Cerebellar nuclear complex (tissue), 1 donor: ENCODE measurements around the gene CNTN4.

Experiments
- DNase-seq, 2 experiments: peaks; one replicate each; lab custom pipeline; 2025; lab: John Stamatoyannopoulos, UW

Gene CNTN4

DNA sequence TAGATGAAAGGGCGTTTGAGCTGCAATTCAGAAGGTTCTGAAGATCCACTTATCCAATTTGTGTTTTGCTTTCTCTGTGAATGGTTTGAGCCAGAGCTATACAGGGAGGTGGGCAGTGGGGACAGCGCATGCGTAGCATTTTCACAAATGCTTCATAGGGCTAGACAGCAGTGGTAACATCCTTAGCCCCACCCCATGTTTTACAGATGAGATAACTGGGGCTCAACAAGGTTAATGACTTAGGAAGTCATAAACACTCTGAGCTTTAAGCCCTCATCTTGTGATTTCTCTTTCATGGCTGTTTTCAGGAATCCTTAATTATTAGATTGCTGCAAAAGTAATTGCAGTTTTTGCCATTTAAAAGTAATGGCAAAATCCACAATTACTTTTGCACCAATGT lies 602.8 kb downstream of the CNTN4 start:
- no peak for DNase-seq

GRCh38 chr3:2706144-2706835 lies 607.6 kb downstream of the CNTN4 start:
- DNase-seq = no peak

DNA sequence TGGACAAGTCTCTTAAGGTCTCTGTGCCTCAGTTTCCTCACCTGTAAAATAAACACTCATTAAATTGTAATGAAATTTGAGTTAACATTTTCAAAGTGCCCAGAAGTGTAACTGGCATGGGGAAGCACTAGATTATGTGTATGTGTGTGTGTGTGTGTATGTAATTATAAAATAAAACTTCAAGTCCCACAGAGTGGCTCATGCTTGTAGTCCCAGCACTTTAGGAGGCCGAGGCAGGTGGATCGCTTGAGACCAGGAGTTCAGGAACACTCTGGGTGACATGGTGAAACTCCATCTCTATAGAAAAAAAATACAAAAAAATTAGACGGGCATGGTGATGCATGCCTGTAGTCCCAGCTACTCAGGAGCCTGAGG lies 608.2 kb downstream of the CNTN4 start:
- no peak for DNase-seq

DNA sequence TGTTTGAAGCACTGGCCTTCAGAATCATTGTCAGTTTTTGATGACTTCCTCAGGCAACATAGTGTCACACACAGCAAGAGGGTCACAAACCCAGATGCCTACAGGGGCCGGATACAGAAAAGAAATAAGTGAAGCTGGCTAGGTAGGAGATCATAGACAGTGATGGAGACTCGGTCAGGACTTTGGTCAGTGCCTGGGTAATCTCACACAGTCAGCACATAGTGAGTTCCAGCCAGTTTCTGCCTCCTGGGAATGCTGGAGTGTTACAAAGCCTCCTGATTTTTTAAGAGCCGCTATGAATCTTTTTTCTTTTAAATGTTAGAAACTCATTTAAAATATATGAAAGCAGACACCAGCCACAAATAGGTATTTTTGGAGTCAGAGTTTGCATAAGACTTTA lies 612.4 kb downstream of the CNTN4 start:
- DNase-seq = no peak

DNA sequence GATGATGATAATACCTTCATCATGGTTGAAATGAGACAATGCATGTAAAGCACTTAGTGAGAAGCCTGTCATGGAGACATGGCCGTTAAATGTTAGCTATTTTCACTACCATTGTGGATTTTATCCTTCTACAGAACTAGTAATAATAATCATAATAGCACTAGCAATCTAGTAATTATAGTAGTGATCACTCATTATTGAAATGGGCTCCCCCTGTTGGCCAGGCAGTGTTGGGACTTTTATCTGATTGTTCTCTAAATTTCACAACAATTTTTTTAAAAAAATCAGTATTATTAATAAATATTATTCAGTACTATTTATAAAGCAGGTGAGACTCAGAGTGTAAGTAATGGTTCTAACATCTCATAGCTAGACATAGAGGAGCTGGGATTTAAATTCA lies 615.3 kb downstream of the CNTN4 start:
- DNase-seq = no peak

DNA sequence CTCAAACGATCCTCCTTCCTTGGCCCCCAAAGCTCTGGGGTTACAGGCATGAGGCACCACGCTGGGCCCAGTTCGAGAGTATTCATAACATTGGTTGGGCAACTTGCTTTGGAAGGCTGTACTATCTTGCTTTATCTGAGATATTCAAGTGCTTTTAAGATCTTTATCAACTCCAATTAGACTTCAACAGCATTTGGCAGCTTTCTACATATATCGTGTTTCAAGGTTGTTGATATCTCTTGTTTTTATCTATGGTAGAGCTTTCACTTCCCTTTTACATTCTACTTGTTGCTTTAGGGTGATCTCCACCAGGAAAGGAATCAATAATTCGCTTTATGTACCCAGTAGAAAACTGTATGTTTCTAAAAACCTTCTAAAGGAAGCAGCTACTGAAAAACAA lies 616.2 kb downstream of the CNTN4 start:
- no peak for DNase-seq

DNA sequence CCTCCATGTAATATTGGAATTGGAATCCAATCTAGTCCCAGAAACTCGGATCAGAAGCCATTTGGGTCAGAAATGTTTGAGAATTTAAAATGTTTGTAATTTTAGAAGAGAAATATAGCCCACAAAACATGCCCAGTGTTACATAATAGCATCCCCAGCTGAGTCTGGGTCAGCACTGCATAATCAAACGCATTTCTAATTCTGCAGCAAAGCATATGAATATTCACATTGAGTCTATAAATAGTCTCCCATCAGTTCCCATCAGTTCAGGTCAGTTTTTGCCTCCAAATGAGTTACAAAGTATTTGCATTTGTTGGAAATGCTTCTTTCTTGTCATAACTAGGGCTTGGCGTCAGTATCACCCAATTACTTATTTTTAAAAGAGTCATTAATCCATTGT lies 628.4 kb downstream of the CNTN4 start:
- DNase-seq = no peak

DNA sequence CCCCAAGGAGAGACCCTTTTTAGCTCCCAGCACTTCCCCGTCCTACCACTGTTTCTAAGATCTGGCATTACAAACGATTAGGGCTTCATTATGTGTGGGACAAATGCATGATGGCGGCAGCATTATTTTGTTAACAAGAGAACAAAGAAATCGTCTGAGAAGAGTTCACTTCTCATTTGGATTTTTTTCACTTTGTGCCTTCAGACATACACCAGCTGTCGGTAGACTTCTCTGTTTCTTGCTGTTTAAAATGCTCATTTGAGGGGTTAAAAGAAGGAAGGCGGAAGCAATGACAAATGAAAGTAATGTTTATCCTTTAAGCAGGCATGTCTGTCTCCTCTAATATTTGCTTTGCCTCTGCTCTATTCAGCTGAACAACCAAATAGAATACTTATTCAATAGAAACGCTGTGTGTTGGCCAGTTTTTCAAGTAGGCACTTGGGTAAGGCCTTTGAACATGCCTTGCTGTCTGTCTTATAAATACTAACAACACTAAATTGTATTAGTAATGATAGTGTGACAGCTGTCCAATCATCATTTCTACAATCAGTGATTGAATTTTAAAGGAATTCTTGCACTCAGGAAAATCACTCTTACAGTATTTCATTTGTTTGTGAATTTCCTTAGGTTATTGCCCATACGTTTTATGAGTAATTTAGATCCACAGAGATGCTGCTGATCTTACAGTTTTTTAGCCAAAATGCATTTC lies 629.1 kb downstream of the CNTN4 start:
- no peak for DNase-seq

GRCh38 chr3:2731843-2732242 lies 633.2 kb downstream of the CNTN4 start:
- DNase-seq = no peak

GRCh38 chr3:2735392-2735894 lies 636.8 kb downstream of the CNTN4 start:
- no peak for DNase-seq

GRCh38 chr3:2741516-2741915 lies 642.9 kb downstream of the CNTN4 start:
- no peak for DNase-seq

- peak in 1 of 2 experiments; percentile 11 for DNase-seq
Measured at GRCh38 chr3:2765002-2765579, 666.4 kb downstream of the CNTN4 start.

DNA sequence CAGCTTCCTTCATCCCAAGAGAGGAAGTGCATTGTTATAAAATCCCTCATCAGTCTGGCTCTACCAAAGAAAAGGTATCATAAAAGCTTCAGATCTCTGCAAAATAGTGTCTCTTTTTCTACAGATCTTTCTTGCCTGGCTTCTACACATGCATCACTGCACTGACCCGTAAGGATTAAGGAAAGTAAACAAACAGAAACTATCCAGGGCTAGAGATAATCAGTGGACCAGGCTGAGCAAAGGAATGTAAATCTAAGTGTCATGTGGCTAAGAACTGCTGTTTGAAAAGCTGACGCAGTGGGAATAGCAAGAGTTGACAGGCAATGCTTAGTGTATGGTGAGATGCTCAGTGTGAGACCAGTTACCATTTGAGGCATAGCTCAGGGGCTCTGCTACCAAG lies 671.8 kb downstream of the CNTN4 start:
- no peak for DNase-seq

DNA sequence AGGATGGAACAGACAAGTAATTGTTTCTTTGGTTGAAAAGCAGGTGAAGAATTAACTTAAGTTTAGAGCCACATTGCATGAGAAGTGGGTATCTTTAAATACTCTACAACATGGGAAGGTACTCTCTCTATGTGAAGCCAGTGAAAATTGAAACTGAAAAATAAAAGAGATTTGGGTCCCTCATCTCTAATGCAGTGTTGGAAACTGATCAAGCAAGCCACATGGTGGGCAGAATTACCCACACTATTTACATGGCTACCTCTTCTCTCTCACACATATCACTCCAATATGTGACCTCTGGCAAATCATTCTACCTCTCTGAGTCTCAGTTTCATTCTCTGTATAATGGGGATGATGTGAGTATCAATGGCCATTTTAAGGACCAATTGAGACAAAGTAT lies 672.5 kb downstream of the CNTN4 start:
- no peak for DNase-seq

DNA sequence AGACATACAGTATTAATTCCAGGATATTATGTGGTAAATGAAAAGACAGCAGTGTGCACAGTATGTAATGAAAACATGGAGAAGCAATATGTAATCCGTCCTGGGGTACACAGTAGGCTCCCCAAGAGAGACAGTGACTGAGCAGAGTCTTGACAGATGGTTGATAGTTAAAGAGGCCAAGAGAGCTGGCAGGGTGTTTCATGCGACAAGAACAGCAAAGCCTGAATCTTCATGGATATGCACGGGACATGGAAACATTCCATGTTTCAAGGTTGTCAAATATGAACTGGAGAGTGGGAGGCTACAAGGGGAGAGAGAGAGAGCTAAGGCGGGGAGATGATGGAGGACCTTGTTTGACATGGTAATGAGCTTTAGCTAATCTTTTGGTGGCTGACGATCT lies 673.1 kb downstream of the CNTN4 start:
- peak in 1 of 2 experiments; percentile 31 for DNase-seq

DNA sequence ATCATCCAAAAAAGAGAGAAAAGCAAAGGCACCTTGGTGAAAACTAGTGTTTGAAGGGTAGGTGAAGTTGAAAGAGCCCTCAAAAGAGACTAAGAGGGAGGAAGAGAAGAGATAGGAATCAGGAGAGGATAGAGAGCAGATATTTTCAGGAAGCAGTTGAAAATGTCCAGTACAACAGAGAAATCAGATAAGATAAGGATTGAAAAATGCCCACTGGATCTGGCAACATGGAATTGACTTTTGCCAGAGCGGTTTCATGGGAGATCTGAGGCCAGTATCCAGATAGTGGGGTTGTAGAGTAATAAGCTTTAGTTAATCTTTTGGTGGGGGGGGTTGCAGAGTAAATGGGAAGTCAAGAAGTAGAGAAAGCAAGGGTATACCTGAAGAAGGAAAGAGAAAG lies 674.1 kb downstream of the CNTN4 start:
- no peak for DNase-seq

DNA sequence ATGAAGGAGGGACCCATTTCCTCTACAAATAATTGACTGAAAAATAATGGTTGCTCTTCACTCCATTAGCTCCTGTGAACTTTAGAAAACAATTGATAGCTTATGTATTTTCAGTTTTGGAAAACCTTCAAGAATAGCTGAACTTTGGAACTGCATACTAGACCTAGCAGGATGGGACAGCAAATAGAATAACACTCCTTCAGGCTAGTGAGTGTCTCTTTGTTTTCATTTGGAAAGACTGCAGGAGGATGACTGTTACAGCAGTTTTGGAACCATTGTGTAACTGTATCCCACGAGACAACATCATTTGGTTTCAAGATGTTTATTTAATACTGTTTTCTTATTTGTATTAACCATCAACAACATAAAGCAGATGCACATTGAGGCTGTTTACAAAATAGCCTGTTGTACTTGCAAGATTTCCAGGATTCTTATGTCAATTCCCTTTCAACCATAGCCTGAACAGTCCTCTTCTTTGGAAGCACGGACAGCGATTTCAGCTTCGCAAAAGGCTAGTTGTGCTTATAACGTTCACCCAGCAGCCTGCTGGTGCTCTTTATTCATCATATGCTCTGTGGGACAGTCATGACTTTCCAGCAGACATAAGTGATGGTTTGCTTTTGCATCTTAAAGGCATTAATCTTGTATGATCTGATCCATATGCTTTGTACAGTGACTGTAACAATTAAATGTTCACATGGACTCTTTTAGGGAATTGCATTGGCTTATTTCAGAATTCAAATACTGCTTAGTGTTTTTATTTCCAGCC lies 676.0 kb downstream of the CNTN4 start:
- DNase-seq = no peak

DNA sequence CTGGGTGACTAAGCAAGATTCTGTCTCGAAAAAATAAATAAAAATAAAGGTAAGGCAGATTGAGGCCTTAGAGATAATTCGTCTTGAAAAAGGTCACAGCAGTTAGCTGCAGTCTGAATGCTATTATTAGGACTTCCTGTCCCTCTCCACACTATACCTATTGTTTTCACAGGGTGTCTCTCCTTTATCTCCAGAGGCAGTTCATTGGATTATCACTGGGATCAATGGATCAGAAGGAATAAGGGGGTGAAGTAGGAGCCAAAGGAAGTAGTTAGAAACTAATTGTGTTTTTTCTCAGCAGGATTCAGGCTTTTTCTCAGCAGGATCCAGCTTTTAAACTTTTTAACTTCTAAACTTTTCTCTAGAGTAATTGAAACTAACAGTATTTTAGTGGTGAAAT lies 684.6 kb downstream of the CNTN4 start:
- DNase-seq = no peak

GRCh38 chr3:2784627-2785026 lies 686.0 kb downstream of the CNTN4 start:
- no peak for DNase-seq

DNA sequence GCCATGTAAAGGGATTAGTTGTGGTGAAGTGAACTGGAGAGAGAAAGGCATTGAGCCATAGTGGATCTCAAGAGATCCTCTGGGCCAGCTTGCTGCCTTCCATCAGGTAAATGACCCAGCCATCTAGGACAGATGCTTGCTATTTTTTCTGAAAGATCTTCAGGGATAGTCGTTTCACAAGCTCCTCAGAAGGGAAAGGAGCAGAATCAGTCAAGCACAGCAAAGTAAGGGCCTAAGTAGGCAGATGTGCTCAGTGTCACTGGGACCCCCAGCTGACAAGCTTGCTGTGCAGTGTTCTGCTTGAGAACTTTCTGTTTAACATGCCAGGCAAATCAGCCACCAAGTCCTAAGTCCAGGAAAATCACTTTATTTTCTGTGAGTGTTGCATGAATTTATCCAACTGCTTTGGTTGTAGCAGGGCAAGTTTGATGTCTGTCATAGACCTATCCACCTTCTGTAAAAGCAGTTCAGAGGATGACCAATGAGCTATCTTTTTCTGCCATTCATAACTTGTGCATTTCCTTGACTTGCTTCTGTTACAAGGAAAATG lies 691.7 kb downstream of the CNTN4 start:
- no peak for DNase-seq

GRCh38 chr3:2792432-2792831 lies 693.8 kb downstream of the CNTN4 start:
- no peak for DNase-seq

- no peak for DNase-seq
Measured at GRCh38 chr3:2793987-2794386, 695.3 kb downstream of the CNTN4 start.
